ENCODE results near the gene ZFP82.

Gene ZFP82

DNA sequence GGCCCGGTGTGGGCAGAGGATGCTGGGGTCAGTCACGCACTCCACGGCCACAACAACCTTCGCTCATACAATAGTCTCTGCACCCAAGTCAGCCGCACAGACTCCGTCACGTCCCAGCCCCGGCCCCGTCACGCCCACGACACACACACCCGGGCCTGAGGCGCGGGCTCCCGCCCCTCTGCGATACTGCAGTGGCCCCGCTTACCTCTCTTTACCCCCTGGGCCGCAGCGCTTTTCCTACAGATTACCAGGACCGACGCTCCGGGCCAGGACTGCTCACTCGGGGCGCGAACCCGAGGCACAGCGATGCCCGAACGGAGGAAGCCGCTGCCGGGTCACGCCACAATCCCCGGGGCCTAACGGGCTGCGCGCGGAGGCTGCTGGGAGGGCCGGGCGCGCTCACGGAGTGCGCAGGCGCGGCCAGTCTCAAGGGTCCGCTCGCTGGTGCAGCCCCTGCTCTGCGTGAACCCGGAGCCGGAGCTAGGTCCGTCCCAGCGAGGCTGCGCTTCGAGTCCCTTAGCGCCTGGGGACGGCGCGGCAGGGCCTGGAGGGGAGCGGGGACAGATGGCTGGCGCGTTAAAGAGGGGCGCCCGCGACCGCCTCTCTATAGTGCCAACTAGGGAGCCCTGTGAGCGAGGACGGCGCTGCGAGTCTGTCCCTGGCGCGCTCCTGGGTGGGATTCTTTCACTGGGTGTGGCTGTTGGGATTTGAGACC is at the start of gene ZFP82:
ZFP82 (minus strand) TSS at position 358 of the 715 bp plus-strand sequence. CDS start 8,855 bp downstream, outside the sequence.
- DNase-seq (ENCODE audit: low read depth): peak; percentile 61

DNA sequence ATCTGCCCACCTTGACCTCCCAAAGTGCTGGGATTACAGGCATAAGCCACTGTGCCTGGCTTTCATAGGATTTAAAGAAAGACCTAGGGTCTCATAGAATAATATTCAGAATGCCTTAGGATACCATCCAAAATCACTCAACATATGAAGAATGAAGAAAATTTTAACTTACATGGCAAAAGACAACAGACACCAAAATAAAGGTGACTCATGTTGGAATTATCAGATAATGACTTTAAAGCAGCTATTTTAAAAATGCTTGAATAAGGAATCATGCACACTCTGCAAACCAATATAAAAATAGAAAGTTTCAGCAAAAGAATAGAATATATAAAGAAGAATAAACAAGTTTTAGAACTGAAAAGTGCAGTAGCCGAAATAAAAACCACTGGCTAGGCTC is 41.6 kb upstream of the ZFP82 start:
- no peak for DNase-seq (ENCODE audit: low read depth)

DNA sequence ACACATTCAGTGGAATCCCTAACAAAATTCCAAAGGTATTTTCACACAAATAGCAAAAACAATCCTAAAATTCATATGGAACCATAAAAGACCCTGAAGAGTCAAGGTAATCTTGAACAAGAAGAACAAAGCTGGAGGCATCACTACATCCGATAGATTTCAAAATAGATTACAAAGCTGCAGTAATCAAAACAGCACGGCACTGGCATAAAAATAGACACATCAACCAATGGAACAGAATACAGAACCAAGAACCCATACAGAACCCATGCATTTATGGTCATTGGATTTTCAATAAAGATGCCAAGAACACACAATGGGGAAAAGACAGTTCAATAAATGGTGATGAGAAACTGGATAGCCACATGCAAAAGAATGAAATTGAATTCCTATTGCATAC is 38.4 kb upstream of the ZFP82 start:
- no peak for DNase-seq (ENCODE audit: low read depth)

DNA sequence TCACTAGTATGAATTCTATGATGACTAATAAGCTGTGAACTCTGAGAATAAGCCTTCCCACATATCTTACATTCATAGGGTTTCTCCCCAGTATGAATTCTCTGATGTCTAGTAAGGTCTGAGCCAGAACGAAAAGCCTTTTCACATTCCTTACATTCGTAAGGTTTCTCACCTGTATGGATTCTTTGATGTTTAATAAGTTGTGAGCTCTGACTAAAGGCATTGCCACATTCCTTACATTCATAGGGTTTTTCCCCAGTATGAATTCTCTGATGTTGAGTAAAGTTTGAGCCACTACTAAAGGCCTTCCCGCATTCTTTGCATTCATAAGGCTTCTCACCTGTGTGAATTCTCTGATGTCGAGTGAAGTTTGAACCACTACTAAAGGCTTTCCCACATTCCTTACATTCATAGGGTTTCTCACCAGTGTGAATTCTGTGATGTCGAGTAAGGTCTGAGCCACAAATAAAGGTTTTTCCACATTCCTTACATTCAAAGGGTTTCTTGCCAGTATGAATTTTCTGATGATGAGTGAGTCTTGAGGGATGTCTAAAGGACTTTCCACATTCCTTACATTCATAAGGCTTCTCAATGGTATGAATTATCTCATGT is 30.7 kb upstream of the ZFP82 start:
- DNase-seq (ENCODE audit: low read depth): no peak

DNA sequence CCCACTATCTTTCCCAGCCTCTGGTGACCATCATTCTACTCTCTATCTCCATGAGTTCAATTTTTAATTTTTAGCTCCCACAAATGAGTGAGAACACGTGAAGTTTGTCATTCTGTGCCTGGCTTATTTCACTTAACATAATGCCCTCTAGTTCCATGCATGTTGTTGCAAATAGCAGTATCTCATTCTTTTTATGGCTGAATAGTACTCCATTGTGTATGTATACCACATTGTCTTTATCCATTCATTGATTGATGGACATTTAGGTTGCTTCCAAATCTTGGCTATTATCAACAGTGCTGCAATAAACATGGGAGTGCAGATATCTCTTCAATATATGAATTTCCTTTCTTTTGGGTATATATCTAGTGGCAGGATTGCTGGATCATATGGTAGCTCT is 22.9 kb upstream of the ZFP82 start:
- DNase-seq (ENCODE audit: low read depth): no peak

DNA sequence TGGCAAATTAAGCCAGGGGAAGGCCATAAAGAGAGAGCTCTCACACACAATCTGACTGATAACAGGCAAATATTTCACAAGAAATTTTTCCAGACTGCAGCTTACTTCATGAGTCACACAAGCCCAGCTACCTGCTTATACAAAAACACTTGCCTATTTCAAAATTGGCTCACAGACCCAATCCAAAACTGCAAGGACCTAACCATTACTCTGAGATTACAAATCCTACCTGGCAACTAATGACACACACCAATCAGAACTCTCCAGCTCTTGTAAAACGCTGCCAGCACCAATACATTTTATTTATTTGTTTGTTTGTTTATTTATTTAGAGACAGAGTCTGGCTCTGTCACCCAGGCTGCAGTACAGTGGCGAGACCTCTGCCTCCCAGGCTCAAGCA is 18.1 kb upstream of the ZFP82 start:
- no peak for DNase-seq (ENCODE audit: low read depth)

DNA sequence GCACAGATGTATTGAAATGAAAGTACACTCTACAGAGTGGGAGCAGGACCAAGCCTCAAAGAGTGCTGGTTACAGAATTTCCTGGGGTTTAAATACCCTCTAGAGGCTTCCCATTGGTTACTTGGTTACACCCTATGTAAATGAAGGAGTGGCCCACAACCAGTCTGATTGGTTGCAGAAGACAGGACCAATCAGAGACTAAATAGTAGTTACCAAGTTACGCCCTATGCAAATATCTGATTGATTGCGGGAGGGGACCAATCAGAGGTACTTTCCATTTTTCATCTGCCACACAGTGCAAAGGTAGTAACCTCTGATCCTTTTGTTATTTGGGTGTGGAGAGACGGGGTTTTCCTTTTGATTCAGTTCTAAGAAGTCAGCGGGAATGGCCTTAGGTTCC is 5.5 kb upstream of the ZFP82 start:
- DNase-seq (ENCODE audit: low read depth): no peak

DNA sequence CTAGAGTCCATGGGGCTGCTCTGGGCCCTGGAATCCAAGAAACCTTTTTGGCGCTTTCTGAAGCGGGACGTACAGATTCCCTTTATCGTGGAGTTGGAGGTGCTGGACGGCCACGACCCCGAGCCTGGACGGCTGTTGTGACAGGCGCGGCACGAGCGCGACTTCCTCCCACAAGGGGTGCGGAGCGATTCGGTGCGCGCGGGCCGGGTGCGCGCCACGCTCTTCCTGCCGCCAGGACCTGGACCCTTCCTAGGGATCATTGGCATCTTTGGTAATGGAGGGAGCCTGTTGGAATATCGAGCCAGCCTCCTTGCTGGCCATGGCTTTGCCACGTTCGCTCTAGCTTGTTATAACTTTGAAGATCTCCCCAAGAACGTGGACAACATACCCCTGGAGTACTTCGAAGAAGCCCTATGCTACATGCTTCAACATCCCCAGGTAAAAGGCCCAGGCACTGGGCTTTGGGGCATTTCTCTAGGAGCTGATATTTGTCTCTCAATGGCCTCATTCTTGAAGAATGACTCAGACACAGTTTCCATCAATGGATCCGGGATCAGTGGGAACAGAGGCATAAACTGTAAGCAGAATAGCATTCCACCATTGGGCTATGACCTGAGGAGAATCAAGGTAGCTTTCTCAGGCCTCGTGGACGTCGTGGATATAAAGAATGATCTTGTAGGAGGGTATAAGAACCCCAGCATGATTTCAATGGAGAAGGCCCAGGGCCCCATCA is 3.5 kb upstream of the ZFP82 start:
- no peak for DNase-seq (ENCODE audit: low read depth)

DNA sequence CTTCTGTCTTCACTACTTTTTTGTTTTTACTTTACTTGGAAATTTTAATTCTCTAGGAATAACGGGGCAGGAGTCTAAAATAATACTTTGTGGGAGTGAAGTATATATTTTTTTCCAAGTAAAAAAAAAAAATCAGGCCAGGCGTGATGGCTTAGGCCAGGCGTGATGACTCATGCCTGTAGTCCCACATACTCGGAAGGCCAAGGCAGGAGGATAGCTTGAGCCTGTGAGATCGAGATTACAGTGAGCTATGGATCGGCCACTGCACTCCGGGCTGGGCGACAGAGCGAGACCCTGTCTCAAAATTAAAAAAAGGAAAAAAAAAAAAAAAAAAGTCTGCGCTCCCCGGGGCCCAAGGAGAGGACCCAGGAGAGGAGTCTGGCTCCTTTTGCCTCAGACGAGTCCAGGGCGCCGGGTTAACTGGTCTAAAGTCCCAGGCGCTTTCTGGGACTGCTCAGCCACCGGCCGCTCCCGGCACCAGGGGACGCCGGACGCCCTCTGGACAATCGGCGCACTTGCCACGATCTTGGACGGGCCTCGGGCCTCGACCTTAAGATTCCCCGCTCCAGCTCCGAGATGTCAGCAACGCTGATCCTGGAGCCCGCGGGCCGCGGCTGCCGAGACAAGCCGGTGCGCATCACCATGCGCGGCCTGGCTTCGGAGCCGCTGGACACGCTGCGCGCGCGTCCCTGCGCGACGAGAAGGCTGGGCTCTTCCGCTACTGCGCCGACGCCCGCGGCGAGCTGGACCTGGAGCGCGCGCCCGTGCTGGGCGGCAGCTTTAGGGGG is 2.7 kb upstream of the ZFP82 start:
- DNase-seq (ENCODE audit: low read depth): no peak

DNA sequence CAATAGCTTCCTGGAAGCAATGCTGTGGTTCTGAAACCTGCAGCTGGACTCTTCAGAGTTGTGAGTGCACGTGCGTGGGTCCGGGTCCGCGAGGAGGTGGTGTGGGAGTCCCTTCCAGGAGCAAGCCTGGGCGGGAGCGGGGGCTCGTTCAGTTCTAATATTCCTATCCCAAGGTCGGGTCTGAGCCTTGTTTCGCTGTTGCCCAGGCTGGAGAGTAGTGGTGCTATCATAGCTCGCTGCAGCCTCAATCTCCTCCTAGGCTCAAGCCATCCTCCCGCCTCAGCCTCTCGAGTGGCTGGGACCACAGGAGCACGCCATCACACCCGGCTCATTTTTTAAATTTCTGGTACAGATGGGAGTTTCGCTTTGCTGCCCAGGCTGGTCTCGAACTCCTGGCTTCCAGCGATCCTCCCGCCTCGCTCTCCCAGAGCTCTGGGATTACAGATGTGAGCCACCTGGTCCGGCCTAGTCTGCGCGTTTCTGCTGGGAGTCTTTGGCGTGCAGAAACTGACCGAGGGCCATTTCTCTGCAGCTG is 625 bp downstream of the ZFP82 start:
- no peak for DNase-seq (ENCODE audit: low read depth)

DNA sequence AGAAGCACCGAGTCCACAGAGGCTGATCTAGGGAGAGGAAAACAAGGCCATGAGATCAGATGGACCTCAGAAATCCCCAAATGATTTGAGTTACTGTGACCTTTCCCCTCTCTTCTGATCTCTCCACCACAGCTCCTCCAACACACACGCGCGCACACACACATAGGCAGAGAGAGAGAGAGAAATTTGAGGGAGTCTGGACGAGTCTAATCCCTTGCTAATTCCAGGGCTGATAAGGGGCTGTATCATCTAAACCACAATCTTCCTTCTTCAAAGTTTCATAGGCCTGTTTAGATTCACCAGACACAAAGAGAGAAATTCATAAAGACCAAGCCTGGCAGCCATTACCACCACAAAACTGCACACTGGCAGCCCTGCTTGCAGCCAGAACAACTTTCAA is 8.6 kb downstream of the ZFP82 start:
- DNase-seq (ENCODE audit: low read depth): no peak

DNA sequence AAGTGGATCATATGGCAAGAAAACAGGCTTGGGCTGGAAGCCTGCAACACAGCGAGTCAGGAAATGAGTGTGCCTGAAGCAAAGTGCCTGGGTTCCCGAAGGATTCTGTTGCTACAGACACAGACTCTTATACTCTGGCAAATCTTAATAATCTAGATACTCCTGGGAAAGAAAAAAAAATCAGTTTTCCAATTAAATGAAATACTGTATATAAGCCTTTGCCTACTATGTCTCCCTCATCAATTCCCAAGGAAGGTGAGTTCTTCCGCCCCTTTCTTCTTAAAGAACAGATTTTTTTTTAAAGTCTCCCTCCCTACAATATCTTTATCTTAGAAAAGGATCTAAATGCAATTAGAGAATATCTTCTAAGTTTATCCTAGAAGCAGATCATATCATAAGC is 10.3 kb downstream of the ZFP82 start:
- DNase-seq (ENCODE audit: low read depth): no peak

DNA sequence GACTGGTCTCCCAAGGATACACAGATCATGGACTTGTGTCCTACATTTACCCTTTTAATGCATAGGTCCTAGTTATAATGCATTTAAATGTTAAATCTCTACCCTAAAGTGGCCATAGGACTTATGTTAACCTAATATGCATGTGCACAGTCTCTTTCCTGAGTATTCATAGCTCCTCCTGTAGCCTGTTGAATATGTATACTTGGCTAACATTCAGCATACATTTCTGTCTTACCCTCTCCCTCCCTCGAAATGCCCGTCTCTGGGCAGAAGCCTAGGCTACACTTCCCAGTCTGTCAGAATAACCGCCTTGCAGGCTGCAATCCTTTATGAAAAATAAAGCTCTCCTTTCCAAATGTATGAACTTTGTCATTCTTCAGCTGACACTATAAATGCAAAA is 13.9 kb downstream of the ZFP82 start:
- no peak for DNase-seq (ENCODE audit: low read depth)

DNA sequence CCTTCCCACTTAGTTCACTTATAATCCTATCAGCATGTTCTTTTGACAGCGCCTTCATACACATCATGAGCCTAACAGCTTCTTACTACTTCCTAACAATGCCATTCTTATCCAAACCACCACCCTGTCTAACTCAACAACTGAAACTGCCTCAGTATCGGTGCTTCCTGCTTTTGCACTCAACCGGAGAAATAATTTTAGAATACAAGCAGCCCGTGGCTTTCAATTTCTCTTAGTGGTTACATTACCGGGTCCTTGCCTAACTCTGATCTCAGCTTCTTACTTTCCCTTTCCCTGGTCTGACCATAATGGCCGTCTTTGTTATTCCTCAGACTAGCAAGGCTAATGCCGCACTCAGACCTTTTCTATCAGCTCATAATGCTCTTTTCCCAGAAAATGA is 17.0 kb downstream of the ZFP82 start:
- DNase-seq (ENCODE audit: low read depth): no peak

DNA sequence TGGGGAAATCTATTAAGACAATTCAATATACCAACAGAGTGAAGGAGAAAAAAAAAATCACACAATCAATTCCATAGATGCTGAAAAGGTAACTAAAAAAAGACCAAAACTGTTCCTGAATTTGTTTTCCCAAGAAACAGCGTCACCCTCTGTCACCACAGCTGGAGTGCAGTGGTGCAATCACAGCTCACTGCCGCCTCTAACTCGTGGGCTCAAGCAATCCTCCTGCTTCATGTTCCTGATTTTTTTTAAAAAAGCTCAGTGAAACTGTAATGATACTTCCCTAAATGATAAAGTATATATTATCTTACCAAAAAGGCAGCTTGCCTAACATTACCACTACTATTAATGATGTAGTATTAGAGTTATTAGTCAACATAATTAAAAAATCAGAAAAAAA is 19.9 kb downstream of the ZFP82 start:
- no peak for DNase-seq (ENCODE audit: low read depth)

DNA sequence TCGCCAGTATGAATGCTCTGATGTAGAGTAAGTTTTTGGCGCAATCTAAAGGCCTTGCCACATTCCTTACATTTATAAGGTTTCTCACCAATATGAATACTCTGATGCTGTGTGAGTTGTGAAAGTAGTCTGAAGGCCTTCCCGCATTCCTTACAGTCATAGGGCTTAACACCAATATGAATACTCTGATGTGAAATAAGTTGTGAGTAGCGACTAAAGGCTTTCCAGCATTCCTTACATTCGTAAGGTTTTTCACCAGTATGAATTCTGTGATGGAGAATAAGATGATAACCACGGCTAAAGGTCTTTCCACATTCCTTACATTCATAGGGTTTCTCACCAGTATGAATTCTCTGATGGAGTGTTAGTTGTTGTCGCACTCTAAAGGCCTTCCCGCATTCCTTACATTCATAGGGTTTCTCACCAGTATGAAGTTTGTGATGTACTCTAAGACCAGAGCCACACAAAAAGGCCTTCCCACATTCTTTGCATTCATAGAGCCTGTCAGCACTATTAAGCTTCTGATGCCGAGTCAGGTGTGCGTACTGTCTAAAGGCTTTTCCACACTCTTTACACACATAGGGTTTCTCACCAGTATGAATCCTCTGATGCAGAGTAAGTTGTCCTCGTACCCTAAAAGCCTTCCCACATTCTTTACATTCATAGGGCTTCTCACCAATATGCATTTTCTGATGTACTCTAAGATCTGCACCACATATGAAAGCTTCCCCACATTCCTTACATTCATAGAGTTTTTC is 25.3 kb downstream of the ZFP82 start:
- no peak for DNase-seq (ENCODE audit: low read depth)

DNA sequence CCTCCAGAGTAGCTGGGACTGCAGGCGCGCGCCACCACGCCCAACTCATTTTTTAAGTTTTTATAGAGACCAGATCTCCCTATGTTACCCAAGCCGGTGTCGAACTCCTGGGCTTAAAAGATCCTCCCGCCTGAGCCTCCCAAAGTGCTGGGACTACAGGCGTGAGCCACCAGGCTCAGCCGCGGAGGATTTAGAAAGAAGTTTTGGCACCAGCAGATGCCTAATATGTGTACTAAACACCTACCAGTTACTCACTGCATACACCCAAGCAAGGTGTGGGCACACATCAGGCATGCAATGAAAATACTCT is 39.0 kb downstream of the ZFP82 start:
- no peak for DNase-seq (ENCODE audit: low read depth)

DNA sequence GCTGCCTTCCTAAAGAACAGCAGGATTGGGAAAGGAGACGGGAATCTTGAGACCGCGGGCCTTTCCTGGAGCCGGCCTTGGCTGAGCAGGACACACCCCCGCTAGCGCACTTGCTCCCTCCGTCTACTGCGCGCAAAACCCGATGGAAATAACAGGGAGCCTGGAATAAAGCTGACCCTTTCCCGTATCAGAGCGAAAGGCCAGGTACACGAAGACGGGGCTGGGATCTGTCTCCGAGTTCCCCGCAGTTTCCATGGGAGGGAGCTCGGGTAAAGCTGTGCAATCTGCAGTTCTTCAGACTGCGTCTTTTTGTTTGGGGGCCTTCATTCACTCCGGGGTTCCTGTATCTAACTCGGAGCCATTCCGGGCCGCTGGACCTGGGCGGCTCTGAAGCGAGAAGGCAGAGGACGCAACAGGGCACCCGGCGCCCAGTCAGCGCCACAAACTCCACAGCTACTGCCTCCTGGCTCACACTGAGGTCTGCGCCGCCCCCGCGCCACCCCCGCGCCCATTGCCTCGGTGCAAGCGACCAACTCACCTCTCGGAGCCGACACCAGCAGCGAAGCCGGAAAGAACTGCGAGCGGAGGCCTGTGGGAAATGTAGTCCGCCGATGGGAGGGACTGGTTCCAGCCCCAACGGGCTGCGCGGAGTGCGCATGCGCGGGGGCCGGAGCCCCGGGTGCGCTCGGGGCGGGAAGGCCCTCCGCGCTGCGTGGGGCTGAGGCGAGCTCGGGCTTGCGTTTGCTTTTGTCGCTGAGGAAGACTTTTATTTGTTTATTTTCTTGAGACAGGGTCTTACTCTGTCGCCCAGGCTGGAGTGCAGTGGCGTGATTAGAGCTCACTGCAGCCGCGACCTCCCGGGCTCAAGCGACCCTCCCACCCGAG is 39.6 kb downstream of the ZFP82 start, which contains the start of gene ZFP14:
ZFP14 (minus strand) TSS at position 577 of the 885 bp plus-strand sequence. CDS start 11,309 bp downstream, outside the sequence.
- DNase-seq (ENCODE audit: low read depth): peak; percentile 91

DNA sequence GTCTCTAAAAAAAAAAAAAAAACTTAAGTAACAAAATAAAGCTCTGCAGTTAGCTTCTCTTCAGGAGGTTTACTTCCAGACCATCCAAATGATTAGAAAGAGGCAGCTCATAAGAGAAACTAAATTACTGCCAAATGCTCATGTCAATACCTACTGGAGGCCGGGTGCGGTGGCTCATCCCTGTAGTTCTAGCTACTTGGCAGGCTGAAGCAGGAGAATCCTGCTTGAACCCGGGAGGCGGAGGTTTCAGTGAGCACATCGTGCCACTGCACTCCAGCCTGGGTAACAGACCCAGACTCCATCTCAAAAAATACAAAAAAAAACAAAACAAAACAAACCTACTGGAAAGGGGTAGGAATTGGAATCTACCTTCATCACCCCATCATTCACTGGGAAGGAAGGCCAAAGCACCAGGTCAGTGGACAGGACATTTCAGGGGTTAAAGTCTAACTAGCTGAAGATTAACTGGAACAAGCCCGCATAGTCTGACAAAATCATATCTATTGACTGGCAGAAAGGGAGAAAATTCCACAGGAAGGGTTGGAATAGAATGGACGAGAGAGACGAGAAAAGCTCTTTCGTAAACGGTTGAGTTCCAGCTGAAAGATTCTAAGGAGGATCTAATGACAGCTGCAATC is 40.8 kb downstream of the ZFP82 start:
- DNase-seq (ENCODE audit: low read depth): no peak

DNA sequence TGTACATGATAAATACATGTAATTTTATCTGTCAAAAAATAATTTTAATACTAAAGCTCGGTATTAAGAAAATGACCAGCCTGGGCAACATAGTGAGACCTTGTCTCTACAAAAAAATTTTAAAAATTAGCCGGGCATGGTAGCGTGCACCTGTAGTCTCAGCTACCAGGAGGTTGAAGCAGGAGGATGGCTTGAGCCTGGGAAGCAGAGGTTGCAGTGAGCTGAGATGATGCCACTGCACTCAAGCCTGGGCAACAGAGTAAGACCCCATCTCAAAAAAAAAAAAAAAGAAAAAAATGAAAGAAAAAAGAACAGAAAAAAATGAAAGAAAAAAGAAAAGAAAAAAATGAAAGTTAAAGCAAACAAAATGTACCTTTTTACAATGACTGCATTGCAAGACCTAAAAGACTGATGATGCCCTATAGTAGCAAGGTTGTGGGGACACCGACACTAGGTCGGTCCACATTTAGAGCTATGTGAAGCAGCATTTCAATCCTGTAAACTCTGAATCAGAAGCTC is 44.7 kb downstream of the ZFP82 start:
- no peak for DNase-seq (ENCODE audit: low read depth)
